Right lung (tissue), 10 donors: ENCODE measurements around the gene EHD4. TPM values are rescaled to one million over a fixed set of nuclear protein-coding genes. Genes with fewer than 3 reads are reported as not detected.
A peak's percentile ranks its signal among the peaks of the same experiment; 100 is the strongest.

ENCODE experiments used
- DNase-seq, 2 donors: peaks; one replicate each; pipeline ENCODE4 v3.0.0-alpha.2; 2013
- long read RNA-seq, 8 donors: transcript quantifications; one replicate each; lab custom pipeline, GENCODE V29; 2026
- polyA plus RNA-seq, 5 donors: library from polyadenylated mRNA; unstranded; fragments of 120-200 nt; gene quantifications; one replicate each; pipeline versions ENCODE4 v1.2.1 to v1.2.3, GENCODE V29; 2013; ENCODE audit warnings: inconsistent platforms in 1 of 5, low replicate concordance in 1 of 5; ENCODE audit not compliant: insufficient read length in 5 of 5, insufficient read depth in 1 of 5

Gene EHD4
- 10 to 100 TPM in 4 of 5 donors, 1 to 10 TPM in 1; 9.7 to 14.5 (median 11.9) TPM for polyA plus RNA-seq
- long read RNA-seq, donor 1, full-length matches to known transcripts = 16 of 16 reads
- long read RNA-seq, donor 1, partial matches to known transcripts = 0 of 16 reads
- long read RNA-seq, donor 1, other reads (novel, unspliced or antisense) = 0 of 16 reads
- long read RNA-seq, donor 2, full-length matches to known transcripts = 2 of 2 reads
- long read RNA-seq, donor 2, partial matches to known transcripts = 0 of 2 reads
- long read RNA-seq, donor 2, other reads (novel, unspliced or antisense) = 0 of 2 reads
- long read RNA-seq, donor 3, full-length matches to known transcripts = 8 of 8 reads
- long read RNA-seq, donor 3, partial matches to known transcripts = 0 of 8 reads
- long read RNA-seq, donor 3, other reads (novel, unspliced or antisense) = 0 of 8 reads
- long read RNA-seq, donor 4, full-length matches to known transcripts = 4 of 4 reads
- long read RNA-seq, donor 4, partial matches to known transcripts = 0 of 4 reads
- long read RNA-seq, donor 4, other reads (novel, unspliced or antisense) = 0 of 4 reads
- long read RNA-seq, donor 5, full-length matches to known transcripts = 3 of 3 reads
- long read RNA-seq, donor 5, partial matches to known transcripts = 0 of 3 reads
- long read RNA-seq, donor 5, other reads (novel, unspliced or antisense) = 0 of 3 reads
- long read RNA-seq, donor 6, full-length matches to known transcripts = 4 of 4 reads
- long read RNA-seq, donor 6, partial matches to known transcripts = 0 of 4 reads
- long read RNA-seq, donor 6, other reads (novel, unspliced or antisense) = 0 of 4 reads
- long read RNA-seq, donor 7, full-length matches to known transcripts = 5 of 5 reads
- long read RNA-seq, donor 7, partial matches to known transcripts = 0 of 5 reads
- long read RNA-seq, donor 7, other reads (novel, unspliced or antisense) = 0 of 5 reads
- long read RNA-seq, donor 8, full-length matches to known transcripts = 8 of 8 reads
- long read RNA-seq, donor 8, partial matches to known transcripts = 0 of 8 reads
- long read RNA-seq, donor 8, other reads (novel, unspliced or antisense) = 0 of 8 reads

DNA sequence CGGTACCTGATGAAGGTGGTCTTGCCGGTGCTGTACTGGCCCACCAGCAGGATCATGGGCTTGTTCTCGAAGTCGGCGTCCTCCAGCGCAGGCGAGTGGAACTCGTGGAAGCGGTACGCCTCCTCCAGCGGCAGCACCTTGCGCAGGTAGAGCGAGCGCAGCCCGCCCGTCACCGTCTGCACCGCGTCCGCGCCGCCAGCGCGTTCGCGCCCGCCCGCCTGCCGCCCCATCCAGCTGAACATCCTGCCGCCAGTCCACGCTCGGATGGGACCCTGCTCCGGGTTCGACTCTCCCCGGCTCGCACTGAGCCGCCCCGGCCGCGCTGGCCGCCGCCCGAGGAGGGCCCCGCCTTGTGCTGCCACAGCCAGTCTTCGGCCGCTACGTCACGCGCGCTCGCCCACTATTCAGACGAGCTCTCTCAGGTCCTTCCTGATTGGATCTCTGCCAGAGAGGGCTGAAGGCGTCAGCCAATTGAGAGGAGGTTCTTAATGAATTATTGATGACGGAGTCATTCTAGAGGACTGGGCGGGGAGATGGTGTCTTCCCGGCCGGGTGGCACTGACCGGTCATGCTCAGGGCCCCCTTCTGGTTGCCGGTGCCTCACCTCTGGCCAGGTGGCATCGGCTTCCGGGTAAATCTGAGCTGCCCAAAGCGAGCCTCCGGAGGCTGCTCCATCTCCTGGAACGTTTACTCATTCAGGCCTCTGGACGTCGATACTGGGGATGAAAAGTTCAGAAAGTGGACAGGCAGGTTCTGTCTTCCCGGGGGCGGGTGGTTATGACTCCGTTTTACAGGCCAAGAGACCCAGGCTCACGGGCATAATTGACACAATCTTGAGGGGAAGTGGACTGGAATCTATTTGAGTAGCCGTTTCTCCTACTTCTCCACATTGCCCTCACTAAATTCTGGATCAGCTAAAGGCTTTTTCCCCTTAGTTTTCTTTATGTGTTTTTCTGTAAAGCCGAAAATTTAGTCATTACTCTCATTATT is at the start of gene EHD4:
EHD4 (minus strand) TSS at position 305 of the 990 bp plus-strand sequence; CDS start at position 242, 63 bp downstream.
- DNase-seq = peak; percentile 97

GRCh38 chr15:42021593-42021992 is 49.2 kb upstream of the EHD4 start:
- DNase-seq = no peak

GRCh38 chr15:42020713-42021273 is 48.4 kb upstream of the EHD4 start, which contains the start of gene PLA2G4E:
Gene PLA2G4E, minus strand, starts transcription at chr15:42021042. Its CDS starts 12 bp downstream, at chr15:42021030.
- no peak for DNase-seq

- DNase-seq = no peak
These were observed 46.2 kb upstream of the EHD4 start for GRCh38 chr15:42018306-42019224.

- DNase-seq = no peak
These were observed 44.6 kb upstream of the EHD4 start for GRCh38 chr15:42016971-42017370.

DNA sequence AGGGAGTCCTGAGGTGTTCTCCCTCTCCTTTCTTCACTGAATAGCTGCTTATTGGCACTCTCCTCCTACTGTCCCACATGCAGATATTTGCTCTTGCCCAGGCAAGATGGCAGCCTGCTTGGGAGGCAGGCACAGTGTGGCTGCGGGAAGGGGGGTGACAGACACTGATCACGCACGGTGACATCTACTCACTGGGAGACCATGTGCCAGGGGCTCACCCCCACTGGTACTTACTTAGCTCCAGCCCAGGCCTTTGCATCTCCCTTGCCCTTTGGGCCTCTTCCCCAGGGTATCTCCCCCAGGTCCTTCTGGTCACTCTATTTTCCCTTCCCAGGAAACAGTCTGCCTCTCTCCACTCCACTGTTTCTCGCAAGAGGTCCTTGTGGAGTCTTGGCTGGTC is 42.0 kb upstream of the EHD4 start:
- DNase-seq = no peak

DNA sequence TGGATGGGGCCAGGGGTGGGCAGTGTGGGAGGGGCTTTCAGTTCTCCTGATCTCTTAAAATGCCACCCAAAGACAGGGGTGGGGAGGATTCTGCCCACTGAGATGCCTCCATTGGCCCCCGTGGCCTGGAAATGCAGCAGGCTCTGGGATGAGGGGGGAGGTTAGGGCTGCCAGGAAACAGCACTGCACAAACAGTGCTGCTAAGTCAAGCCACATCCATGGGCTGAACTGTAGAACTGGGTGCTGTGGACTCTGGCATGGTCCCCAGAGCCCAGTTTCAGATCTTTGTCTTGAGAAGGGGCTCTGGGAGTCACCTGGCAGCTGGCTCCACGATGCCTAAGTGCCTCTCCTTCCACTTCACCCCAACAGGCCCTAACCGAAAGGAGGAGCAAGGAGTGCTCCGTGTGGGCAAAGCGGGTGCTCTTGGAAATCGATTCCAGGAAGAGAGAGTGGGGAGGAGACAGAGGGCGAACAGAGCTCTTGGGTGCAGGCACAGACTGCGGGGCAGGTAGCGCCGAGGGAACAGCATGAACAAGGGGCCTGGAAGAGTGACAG is 40.6 kb upstream of the EHD4 start:
- no peak for DNase-seq

- peak in 1 of 2 donors; percentile 38 for DNase-seq
These were observed 39.9 kb upstream of the EHD4 start for GRCh38 chr15:42012241-42012640.

DNA sequence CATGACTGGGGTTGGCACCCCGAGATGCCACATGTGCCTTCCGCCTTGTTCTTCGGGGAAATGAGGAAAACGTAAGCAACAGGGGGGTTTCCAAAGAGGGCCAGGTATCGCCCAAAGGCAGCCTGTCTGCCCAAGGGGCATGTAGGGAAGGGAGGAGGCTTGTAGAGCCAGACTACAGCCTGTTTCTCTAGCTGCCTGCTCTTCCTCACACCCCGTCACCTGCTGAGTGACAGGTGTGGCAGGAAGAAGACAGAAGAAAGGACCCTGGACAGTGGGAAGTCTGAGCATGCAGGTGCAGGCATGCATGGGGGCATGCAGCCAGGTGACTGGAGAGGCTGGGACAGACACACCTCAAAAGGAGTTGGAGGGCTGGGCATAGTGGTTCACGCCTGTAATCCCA is 38.7 kb upstream of the EHD4 start:
- DNase-seq = no peak

DNA sequence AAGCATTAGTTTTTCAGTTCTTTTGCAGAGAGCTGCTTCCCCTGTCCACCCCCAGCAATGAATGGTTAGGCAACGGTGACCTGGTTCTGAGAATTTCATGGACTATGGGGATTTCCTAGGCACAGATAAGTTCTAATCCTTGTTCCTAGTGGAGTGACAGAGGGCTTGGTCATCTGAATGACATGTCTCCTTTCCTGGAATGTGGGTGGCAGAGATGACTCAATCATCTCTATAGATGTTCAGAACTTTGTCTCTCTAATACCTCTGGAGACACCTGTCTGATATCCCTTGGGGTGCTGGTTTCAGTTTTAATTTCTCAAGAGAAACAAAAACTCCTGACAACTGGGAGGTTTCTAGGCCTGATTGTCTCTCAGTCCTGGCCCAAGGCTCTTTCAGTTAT is 38.1 kb upstream of the EHD4 start:
- DNase-seq = no peak

GRCh38 chr15:42009474-42009873 is 37.1 kb upstream of the EHD4 start:
- no peak for DNase-seq

DNA sequence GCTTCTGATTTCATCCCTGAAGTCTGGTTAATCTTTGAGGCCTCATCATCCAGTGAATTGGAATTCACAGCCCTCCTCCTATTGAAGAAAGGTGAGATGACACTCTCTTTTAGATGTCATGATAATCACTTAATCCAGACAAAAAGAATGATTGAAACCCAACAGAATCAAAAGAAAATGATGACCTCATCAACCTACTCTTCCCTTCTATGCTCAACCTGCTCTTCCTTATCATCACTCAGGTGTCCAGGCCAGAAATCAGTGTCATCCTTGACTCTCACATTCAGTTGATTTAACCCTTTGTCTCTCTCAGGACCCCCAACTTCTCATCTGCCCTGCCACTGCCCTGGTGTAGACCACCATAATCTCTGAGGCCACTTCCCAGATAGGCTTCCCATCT is 36.7 kb upstream of the EHD4 start:
- no peak for DNase-seq

DNA sequence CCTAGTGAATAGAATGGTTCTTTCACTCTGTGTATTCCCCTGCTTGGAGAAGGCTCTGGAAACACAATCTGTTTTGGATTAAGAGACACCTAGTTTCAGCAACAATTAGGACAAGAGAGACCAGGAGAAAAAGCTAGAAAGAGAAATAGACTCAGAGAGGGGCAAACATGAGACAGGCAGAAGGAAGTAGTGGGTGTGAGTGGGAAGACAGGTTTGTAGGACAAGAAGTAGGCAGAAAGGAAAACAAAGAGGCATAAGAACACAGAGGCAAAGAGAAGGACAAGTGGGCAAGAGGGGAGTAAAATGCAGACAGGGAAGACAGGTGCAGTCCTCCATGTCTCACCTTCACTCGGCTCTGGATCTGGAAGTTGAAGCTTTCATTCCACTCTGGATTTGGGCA is 35.0 kb upstream of the EHD4 start:
- no peak for DNase-seq

DNA sequence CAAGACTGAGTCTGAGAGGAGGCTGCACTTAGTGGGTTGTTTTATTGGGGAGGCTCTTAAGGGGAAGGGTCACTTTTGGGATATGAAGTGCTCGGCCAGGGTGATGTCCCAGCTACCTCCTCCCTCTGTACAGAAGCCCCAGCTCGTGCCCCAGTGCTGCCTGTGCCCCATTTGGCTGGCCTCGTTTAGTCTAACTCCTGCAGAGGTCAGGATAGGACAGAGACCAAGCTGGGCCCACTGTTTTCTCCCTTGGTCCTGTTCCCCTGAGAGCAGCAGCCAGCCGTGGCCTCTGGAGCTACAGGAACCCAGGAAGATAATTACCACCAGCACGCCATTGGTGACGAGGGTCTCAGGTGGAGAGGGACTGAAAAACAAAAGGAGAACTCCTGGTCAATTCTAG is 30.0 kb upstream of the EHD4 start:
- no peak for DNase-seq

DNA sequence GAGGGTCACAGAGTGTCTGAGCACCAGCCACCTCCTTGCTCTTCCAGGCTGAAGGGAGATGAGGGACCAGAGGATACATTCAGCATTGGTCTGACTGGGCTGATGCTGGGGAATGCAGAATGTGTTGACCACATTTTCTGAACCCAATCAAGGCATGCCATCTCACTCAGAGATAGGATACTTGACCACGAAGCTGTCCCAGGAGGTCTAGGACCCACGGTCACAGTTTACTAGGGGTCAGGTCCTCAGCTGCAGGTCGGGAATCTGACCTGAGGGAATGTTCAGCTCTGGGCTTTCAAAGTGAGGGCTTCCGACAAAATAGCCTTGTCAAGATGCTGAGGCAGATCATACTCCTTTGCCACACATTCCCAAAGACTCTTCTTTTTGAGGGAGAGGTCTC is 28.9 kb upstream of the EHD4 start:
- no peak for DNase-seq

DNA sequence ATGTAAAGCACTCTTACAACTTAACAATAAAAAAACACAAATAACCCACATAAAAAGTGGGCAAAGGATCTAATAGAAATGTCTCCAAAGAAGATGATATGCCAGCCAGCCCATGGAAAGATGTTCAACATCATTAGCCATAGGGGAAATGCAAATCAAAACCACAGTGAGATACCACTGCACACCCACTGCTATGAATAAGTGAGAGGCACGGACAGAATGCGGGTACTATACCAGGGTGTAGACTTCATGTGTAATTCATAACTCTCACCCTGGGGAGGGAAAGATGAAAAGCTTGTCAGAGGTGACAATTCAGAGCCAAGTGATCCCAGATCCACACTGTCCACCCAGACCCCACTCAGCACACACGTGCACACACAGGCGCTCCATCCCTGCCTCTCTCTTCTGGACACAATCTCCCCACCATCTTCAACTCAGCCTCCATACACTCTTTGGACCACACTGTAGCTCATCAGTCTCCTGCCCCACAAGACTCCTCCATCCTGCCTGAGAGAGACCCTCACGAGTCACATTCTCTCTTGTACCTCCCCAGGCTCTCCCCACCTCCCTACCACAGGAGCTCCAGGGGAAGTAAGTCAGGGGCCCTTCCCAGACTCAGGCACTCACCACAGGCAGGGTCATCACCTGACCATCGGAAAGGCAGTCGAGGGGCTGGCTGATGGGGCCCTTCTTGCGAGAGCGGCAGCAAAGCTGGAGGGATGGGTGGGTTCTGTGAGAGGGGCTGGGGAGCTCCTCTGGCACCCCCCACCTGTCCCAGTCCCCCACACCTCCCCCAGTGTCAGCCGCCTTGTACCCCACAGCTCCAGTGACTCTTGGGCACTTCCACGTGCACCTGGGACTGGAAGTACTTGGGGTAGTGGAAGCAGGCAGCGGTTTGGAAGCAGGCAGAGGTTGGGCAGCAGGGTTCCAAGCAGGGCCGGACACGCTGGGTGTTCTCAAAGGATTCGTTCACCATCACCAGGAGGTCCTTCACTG is 27.2 kb upstream of the EHD4 start:
- no peak for DNase-seq

- no peak for DNase-seq
These were observed 25.5 kb upstream of the EHD4 start for GRCh38 chr15:41997845-41998244.
